A673 (cell line): Measurements from ENCODE around the gene PBX1.

Source experiments
- EZH2 ChIP-seq: fragments of 200-600 bp; sonication (generic); IDR thresholded peaks from 2 replicates; pipeline ENCODE4 v1.6.1; 2017; ENCODE audit warnings: borderline replicate concordance, low read depth, mild to moderate bottlenecking, mixed read lengths, antibody characterized with exemption, low read length; ENCODE audit not compliant: poor library complexity, severe bottlenecking
- TF ChIP-seq, protein P1 (sequence below): fragments of 300-800, 200-600 bp; sonication (generic); conservative IDR thresholded peaks from 2 replicates; pipeline ENCODE4 v1.5.1; 2017; ENCODE audit warnings: low read depth, mild to moderate bottlenecking, antibody characterized with exemption, low read length, moderate library complexity, mixed read lengths

DNA sequence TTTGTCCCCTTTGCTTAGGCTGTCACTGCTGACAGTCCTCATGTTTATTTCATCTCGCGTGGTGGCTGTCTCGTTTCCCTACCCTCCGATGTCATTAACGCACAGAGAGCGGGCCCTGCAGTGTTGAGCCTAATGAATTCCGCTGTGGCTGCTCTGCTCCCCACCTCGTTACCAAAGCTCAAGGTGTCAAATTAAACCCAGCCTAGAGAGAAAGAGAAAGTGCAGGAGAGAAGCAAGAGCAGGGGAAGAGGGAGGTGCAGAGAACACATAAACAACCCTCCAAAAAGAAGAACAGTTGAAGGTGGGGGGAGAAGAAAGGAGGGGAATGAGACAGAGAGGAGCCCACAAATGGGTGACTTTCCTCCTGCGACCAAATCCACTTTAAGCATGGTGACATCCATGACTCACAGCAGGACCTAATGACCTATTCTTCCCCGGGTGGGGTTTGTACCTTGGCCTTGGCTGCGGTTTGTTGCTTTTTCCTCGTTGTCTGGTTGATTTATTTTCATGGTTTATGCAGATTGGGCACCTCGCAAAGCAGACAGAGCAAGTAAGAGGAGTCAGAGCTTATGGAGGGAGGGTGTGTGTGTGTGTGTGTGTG lies 92.5 kb downstream of the PBX1 start:
- TF ChIP-seq, protein P1, sequence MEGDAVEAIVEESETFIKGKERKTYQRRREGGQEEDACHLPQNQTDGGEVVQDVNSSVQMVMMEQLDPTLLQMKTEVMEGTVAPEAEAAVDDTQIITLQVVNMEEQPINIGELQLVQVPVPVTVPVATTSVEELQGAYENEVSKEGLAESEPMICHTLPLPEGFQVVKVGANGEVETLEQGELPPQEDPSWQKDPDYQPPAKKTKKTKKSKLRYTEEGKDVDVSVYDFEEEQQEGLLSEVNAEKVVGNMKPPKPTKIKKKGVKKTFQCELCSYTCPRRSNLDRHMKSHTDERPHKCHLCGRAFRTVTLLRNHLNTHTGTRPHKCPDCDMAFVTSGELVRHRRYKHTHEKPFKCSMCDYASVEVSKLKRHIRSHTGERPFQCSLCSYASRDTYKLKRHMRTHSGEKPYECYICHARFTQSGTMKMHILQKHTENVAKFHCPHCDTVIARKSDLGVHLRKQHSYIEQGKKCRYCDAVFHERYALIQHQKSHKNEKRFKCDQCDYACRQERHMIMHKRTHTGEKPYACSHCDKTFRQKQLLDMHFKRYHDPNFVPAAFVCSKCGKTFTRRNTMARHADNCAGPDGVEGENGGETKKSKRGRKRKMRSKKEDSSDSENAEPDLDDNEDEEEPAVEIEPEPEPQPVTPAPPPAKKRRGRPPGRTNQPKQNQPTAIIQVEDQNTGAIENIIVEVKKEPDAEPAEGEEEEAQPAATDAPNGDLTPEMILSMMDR: no peak
- no peak for TF ChIP-seq EZH2
